Kidney capillary endothelial cell (primary cell): ENCODE results near the gene URM1.

Source experiments
- DNase-seq: peaks from one replicate; pipeline ENCODE4 v3.0.0-alpha.2; 2018; ENCODE audit warnings: low spot score

The URM1 gene

DNA sequence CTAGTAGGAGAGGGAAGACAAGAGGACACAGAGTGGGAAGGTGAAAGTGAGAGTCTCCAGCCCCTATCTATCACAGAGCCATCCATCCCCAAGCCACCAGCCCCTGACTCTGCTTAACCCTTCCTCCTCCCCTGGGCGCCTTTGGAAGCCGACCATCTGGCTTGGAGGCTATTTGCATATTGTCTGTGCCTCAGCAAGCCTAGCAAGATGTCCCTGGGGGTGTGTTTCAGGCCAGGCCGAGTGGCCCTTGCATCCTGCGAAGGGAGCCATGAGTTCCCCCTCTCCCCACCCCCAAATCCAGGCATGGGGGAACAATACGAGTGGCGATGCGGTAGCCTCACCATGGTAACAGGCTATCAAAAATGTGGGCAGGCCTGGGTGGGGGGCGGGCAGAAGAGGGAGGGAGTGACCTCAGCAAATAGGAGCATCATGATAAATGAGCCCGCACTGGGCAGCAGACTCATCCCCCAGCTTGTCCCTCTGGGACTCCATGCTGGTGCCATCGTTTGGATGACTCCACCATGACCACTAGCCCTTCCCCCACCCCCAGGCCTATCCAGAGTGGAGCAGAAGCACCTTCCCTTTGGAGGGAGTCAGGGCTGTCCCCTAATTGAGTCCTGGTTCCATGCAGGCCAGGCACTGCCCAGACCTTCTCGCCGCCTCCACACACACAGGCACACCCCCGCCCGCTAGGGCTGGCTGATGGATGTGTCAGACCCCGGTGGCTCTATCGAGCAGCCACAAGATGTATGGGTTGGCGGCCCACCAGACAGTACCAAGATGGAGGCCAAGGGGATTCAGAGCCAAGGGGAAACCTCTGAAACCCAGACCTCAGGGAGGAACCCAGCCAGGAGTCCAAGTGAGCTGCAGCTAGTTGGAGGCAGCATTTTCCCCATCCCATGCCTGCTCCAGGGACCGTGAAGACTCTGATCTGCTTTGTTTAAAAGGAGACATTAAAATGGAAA, 14.6 kb downstream of the URM1 start:
- no peak for DNase-seq

DNA sequence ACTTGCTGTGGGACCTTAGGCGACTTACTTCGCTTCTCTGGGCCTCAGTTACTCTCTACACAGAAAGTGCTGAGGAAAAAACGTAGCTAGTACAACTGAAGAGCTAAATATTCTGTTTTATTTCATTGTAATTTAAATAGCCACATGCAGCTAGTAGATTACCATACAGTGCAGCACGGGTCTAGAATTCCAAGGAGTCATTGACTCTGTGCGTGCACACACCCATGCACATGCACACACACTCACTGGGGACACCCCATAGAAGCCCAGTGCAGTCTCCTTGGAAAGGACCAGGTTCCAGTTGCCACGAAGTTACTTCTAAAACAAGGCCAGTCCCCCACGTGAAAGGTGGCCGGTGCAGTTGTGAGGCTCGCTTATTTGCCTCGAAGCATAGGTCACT, 17.0 kb downstream of the URM1 start:
- DNase-seq = no peak

DNA sequence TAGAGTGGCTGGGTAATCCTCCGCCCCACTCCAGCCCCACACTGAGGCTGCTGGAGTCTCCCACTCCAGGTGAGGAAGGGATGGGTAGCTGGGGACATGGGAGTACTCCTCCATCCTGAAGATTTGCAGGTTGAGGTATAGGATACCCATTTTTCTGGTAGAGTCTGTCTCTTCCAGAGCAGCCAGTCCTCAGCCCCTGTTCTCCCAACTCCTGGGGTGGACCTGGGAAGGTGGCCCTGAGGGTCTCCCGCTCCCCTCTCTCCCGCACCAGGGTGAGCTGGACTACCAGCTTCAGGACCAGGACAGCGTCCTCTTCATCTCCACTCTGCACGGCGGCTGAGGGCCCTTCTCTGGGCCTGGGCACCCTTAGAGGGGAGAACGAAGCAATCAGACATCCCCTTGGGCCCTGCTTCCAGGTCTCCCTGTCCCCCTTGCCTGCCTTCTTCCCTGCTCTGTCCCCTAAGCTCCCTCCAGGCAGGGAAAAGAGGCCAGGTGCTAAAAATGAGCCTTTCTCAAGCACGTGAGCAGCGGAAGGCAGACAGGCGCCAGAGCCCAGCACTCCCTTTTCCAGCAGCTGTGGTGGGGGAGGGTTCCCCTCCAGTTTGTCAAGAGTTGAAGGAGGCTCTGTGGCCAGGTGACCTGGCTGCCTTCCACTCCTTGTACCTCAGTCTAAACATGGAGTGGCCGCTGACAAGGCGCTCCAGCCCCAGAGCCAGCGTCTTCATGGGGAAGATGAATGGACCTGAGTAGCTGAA, 18.4 kb downstream of the URM1 start:
- DNase-seq = no peak

- no peak for DNase-seq
Measured at GRCh38 chr9:128390150-128390812, 19.1 kb downstream of the URM1 start.

DNA sequence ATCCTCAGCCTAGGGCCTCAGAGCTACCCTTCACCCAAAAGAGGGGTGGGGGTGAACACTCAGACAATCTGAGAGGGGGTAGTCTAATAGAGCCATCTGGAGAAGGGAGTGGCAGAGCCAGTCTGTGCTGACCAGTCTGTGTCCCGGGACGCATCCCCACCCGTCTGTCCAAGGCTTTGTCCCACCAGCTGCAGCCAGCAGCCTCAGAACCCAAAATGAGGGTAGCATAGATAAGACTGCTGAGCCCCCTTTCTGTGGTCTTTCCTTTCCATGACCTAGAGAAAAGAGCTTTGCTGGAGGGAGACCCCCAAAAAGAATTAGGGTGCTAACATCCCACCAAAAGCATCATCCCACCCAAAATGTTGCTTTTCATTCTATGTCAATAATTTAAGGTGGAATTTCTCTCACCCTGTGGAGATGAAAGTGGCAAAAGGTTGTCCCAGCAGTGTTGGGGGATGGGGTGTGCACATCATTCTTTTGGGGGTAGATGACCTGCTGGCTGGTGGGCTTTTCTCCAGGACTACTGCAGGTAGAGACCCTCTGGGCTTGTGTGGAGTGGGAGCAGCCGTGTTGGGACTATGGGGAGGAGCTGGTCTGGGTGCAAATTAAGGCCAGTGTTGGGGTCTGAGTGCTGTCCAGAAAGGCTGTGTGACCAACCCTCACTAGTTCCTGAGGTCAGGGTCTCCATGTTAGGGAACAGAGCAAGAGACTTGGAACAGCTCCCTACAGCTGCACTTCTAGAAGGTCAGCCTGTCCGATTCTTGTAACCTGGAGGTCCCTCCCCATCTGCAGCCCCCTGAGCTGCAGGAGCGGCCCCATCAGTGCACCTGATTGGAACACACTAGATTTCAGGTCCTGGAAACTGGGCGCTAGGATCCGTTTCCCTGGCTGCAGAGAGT, 19.9 kb downstream of the URM1 start:
- no peak for DNase-seq

DNA sequence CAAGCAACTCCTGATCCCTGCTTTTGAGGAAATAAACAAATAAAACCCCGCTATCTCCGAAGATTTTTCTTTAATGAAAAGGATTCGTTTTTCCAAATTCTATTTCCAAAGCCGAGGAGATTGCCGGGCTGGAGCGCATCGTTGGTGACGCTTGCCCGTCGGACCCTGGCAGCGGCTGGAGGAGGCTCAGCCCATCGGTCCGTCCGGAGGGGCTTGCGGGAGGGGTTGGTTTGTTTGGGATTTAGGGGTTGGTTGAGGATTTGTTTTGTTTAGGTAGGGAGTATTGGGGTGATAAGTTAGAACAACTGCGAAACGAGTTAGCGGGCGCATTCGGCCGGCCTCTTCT, 20.8 kb downstream of the URM1 start:
- DNase-seq = no peak

- DNase-seq = no peak
Measured at GRCh38 chr9:128392302-128393144, 21.3 kb downstream of the URM1 start.

DNA sequence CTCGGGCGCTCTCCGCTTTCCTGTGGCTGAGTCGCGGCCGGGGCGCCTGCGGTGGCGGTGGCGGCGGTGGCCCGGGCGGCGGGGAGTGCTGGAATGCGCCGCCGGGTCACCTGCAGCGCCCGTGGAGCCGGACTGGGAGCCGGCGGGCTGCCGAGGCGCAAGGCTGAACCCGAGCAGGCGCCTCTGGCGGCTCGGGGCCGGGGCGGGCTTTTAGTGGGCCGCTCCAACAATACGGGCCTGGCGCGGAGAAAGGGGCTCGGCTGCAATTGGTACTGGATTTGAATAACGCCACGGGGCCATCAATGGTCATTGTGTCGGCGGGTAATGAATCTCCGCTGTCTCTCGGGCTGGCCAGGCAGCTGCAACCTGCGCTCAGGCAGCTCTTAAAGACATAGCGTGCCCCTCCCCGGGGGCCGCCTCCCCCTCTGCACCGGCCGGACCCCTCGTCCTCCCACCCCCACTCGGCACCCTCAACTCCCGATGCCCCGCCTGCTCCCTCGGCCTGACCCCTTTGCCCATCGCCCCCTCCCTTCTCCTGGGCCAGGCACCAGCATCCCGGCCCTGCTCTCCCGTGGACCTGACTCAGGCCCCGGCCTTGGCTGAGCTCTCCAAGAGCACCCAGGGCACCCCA, 22.1 kb downstream of the URM1 start:
- DNase-seq = no peak

- no peak for DNase-seq
Measured at GRCh38 chr9:128393970-128394369, 22.8 kb downstream of the URM1 start.

- DNase-seq = no peak
Measured at GRCh38 chr9:128394379-128395168, 23.4 kb downstream of the URM1 start.

- no peak for DNase-seq
Measured at GRCh38 chr9:128396970-128397613, 25.9 kb downstream of the URM1 start.

DNA sequence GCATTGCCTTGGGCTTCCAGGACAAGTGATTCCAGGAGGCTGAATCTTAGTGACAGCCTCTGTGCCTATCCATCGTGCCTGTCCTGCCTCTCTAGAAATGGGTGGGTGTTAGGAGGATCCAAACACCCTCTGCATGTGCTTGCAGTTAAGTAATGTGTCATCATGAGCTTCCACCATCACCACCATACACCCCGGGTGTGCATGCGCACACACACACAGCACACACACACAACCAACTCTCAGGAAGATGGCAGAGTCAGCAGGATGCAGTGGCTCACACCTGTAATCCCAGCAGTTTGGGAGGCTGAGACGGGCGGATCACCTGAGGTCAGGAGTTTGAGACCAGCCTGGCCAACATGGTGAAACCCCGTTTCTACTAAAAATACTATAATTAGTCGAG, 26.7 kb downstream of the URM1 start:
- DNase-seq = no peak

DNA sequence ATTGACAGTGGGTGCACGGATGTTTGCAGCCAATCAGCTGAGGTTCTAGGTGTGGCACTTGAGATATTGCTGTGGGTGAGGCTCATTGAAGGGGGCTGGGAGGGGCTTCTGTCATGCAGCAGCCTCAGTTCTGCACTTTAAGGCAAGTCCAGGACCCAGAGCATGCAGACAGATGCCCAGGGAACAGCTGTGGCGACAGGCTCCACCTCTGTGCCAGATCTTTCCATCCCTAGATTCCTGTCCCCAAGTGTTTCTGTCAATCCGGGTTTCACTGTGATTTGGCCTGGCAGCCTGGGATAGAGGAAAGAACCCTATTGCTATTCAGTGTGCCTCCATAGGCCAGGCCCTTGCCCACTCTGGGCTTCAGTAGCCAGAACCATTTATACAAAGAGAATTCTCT, 28.7 kb downstream of the URM1 start:
- DNase-seq = no peak

GRCh38 chr9:128404560-128404959, 33.4 kb downstream of the URM1 start:
- DNase-seq = no peak

- DNase-seq = no peak
Measured at GRCh38 chr9:128405077-128405779, 34.1 kb downstream of the URM1 start.

DNA sequence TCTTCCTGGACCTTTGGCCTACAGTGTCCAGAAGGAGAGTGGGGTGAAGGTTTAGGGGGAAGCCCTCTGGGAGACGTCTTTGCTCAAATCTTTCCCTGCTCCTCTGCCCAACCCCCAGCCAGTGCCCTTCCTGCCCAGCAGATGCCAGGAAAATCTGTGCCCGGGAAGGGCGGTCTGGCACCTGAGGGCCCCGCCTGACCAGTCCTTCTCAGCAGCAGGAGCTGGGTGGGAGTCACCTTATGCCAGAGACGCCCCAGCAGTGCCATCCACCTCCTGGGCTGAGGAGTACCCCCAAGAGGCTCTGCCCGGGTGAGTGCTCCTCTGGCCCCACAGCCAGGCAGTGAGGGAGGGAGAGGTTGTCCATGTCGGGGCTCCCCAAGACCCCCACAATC, 34.6 kb downstream of the URM1 start:
- no peak for DNase-seq

DNA sequence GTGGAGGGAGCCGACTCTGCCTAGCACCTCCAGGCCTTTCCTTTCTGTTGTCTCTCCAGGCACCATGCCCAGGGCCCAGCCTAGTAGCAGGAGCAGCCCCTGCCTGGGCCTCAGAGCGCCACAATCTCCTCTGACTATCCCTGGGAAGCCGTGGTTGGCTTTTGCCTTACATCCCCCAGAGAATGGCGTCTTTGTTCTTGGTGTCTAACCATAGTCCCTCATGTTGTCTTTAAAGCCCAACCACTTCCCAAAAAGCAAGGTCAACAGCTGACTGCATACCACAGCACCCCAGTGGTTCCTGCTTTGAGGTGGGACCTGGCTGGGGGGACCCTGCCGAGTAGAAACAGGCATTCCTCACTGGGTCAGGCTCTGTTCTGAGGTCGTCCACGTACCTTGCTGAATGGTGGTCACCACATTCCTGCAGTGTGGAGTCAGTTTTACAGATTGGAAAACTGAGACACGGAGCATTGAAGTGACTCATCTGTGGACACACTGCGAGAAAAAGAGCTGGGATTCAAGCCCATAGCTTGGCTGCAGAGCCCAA, 35.7 kb downstream of the URM1 start:
- no peak for DNase-seq

- DNase-seq = no peak
Measured at GRCh38 chr9:128408963-128409431, 37.8 kb downstream of the URM1 start.
